ENCODE measurements around the gene VAT1L. TPM values are rescaled to one million over a fixed set of nuclear protein-coding genes. Genes with fewer than 3 reads are reported as not detected.

The VAT1L gene
- total RNA-seq, 2 experiments from 2014 or later, result not detected

GRCh38 chr16:78024159-78024558 is 235.8 kb downstream of the VAT1L start:
- CTCF ChIA-PET, result no interaction called here
- POLR2A ChIA-PET, result no interaction called here

DNA sequence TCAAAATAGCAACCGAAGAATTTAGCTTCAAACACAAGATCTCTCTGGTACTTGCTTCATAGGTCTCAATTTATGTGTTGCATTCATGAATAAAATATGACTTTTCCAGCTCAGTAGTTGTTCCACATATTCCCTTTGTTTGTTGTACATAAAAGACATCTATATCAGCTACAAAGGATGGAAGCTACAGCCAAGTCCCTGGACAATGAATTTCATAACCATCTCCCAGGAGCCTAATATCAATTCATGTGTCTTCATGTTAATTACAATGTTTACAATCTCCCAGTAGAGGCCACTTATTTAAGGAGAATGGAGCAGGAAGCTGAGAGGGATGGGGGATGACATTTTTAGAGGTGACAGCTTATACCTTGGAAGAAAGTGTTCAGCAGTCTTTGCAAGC is 237.3 kb downstream of the VAT1L start:
- ChIA-PET CTCF (no interaction called here), POLR2A (no interaction called here)

- ChIA-PET POLR2A (no interaction called here), CTCF (no interaction called here)
These were observed 239.7 kb downstream of the VAT1L start for GRCh38 chr16:78028018-78028417.

Other genes with a start within 250 kb of the VAT1L start
- 1 to 10 TPM; 4.6 to 5.1 TPM for gene NUDT7, start 66.0 kb upstream of the VAT1L start, total RNA-seq
- not detected for gene CLEC3A, start 234.0 kb downstream of the VAT1L start, total RNA-seq

All from activated CD8-positive, alpha-beta memory T cell treated with anti-CD3 and anti-CD28 coated beads for 36 hours (primary cell).